HCEC 1CT (cell line): ENCODE measurements around the gene ZNF862.
"Not testable (repeated sequence)": the region's sequence is repeated elsewhere in the genome, so short reads cannot be mapped to it uniquely, and the experiment has no call there.

Source experiments
- DNase-seq: peaks from one replicate; pipeline ENCODE4 v3.0.0-alpha.2; 2017

The ZNF862 gene

DNA sequence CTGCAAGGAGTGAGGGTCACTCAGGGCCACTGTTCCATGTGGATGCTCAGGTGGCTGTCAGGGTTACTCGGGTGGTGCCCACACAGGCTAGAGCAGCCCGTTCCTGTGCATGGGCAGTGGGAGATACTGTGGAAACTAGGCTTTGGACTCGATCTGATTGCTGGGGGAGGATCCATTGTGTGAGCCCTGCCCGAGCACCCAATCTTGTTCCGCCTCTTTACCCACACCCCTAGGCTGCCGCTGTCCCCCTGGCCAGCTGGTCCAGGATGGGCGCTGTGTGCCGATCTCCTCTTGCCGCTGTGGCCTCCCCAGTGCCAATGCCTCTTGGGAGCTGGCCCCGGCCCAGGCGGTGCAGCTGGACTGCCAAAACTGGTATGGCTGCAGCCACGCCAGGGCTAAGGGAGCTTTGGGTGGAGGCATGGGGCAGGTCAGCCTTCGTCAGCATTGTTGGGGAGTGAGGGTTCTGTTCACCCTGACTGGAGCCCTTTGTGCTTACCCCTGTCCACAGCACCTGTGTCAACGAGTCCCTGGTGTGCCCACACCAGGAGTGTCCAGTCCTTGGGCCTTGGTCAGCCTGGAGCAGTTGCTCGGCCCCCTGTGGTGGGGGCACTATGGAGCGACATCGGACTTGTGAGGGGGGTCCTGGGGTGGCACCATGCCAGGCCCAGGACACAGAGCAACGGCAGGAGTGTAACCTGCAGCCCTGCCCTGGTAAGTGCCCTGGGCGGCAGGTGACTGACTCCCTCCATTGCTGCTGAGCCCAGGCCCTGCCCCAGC, 12.4 kb upstream of the ZNF862 start:
- no peak for DNase-seq

DNA sequence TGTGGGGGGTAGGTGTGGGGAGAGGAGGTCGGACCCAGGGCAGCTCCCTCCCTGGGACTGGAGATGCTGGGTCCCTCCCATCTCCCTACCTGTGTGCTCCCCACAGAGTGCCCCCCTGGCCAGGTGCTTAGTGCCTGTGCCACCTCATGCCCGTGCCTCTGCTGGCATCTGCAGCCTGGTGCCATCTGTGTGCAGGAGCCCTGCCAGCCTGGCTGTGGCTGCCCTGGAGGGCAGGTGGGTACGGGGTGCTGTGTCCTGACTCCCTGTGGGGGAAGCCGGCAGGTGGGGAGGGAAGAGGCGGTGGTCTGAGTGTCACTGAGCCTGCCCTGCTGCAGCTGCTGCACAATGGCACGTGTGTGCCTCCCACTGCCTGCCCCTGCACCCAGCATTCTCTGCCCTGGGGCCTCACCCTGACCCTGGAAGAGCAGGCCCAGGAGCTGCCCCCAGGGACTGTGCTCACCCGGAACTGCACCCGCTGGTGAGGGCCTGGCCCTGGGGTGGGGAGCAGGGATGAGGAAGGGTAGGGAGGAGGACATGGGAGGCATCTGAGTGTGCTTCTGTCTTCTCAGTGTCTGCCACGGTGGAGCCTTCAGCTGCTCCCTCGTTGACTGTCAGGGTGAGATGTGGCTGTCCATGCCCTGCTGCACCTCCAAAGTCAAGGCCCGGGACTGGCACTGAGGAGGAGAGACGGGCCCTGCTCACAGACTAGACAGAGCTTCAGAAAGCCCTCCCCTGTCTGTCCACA, 11.7 kb upstream of the ZNF862 start:
- no peak for DNase-seq

DNA sequence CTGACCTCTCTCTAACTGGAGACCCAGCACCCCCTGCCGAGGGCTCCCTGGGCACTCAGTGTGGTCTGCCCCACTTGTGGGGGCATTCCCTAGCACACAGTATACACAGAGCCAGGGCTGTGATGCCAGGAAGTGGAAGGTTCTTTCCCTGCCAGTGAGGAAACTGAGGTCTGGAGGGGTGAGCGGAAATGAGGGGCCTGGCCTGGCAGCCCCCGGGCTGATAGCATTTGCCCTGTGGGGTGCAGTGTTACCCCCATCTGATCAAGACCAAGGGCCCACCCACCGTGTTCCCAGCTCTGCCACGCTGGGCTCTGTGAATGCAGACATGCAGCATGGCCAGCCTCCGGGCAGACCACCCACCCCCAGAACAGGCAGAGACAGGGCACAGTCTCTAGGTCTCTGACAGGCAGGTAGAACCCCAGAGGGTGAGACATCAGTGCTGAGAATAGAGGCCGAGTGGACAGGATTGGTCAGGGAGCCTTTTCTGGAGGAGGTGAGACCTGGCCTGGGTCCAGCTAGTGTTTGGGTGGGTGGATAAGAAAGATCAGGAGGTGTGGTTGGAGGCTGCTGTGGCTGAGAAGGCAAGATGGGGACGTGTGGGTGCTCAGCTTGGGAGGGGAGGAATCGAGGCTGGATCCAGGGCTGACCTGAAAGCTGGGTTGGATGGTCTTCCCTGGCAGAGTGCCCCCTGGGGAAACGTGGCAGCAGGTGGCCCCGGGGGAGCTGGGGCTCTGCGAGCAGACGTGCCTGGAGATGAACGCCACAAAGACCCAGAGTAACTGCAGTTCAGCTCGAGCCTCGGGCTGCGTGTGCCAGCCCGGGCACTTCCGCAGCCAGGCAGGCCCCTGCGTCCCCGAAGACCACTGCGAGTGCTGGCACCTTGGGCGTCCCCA, 10.8 kb upstream of the ZNF862 start:
- DNase-seq: no peak

DNA sequence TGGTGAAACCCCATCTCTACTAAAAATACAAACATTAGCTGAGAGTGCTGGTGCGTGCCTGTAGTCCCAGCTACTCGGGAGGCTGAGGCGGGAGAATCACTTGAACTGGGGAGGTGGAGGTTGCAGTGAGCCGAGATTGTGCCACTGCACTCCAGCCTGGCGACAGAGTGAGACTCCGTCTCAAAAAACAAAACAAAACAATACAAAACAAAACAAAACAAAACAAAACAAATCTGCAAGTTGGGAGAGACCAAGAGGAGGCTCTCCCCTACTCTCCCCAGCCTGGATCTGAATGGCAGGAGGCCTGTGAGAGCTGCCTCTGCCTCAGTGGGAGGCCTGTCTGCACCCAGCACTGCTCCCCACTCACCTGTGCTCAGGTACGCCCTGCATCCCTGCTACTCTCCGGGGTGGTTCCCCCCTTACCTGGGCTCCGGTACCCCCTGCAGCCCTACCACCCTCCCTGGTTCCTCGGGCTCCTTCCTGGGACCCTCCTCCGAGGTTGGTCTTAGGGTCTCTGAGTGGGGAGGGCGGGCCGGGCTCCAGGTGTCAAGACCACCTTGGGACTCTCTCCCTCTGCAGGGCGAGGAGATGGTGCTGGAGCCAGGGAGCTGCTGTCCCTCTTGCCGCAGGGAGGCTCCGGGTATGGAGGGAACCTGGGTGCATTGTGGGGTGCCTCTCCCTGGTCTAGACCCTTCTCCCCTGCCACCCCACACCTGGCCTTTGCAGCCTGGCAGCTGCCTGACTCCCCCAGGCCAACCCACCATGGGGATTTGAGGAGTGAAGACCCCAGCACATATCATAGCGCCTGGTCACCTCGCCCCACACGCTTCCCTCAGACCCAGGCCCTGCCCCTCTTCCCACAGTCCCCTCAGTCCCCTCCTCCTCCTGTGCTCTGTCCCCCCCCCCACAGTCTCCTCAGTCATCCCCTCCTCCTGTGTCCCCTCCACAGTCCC, 9.5 kb upstream of the ZNF862 start:
- no peak for DNase-seq

DNA sequence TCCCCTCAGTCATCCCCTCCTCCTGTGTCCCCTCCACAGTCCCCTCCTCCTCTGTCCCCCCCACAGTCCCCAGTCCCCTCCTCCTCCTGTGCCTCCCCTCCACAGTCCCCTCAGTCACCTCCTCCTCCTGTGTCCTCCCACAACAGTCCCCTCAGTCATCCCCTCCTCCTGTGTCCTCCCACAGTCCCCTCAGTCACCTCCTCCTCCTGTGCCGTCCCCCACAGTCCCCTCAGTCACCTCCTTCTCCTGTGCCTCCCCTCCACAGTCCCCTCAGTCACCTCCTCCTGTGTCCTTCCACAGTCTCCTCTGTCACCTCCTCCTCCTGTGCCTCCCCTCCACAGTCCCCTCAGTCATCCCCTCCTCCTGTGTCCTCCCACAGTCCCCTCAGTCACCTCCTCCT, 7.6 kb upstream of the ZNF862 start:
- DNase-seq: not testable (repeated sequence)

DNA sequence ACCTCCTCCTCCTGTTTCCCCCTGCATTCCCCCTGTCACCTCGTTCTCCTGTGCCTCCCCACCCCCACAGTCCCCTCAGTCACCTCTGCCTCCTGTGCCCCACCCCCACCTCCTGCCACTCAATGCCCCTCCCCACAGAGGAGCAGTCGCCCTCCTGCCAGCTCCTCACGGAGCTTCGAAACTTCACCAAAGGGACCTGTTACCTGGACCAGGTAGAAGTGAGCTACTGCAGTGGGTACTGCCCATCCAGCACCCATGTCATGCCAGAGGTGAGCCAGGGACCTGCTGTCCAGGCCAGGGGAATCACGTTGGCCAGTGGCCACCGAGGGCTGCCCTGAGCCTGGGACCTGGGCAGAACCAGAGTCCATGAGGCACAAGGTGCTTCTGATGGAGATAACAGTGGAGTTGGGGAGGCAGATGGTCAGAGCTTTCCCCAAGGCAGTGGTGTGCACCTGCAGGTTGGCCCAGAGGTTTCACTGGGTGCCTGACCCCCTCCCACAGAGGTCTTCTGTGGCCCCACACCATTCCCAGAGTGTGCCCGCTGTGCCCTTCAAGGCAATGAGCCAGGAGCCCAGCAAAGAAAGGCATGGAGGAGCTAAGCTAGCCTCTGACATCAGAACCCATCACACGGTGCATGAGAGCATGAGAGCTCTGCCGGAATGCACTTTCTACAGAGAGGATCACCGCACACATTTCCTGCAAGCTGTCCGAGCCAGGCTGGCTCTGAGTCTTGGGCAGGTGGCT, 7.0 kb upstream of the ZNF862 start:
- DNase-seq: no peak

DNA sequence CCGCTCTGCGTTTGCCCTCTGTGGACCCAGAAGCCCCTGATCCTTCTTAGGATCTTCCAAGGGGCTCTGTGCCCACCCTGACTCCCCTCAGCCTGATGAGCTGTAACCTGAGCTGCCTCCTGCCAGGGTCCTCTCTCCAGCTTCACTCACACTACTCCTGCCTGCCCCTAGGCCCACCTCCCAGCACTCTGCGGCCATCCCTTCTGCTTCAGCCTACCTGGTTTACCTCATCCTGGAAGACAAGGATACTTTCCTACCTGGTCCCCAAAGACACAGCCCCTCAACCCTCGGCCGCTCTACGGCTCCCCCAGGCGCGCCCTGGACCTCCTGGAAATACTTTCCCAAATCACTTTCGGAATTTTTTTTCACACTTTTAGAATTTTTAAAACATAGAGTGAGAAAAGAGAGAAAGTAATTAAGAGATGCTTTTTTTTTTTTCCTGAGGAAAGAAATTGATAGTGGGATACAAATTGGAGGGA, 6.4 kb upstream of the ZNF862 start:
- DNase-seq: no peak

DNA sequence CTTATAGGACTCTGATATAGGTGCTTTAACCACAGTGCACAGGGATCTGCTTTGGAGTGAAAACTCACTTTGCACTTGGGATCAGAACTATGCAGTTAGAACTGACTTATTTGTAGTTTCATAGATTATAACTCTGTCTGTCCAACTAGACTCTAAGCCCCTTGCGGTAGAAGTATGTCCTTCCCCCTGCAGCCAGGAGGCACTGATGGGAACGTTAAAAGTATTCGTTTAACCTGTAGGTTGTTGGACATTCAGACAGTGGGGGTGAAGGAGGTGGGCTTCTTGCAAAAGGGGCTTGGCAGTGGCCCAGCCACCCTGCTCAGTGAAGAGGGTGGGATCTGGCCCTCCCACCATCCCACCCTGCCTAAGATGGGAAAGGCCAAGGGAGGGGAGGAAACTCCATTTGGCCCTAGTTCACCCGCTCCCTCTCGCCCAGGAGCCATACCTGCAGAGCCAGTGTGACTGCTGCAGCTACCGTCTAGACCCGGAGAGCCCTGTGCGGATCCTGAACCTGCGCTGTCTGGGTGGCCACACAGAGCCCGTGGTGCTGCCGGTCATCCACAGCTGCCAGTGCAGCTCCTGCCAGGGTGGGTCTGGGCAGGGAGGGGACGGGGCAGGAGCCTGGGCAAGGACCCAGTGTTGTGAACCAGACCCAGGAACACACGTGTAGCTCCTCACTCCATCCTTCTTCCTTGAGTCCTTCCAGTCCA, 5.7 kb upstream of the ZNF862 start:
- DNase-seq: no peak

DNA sequence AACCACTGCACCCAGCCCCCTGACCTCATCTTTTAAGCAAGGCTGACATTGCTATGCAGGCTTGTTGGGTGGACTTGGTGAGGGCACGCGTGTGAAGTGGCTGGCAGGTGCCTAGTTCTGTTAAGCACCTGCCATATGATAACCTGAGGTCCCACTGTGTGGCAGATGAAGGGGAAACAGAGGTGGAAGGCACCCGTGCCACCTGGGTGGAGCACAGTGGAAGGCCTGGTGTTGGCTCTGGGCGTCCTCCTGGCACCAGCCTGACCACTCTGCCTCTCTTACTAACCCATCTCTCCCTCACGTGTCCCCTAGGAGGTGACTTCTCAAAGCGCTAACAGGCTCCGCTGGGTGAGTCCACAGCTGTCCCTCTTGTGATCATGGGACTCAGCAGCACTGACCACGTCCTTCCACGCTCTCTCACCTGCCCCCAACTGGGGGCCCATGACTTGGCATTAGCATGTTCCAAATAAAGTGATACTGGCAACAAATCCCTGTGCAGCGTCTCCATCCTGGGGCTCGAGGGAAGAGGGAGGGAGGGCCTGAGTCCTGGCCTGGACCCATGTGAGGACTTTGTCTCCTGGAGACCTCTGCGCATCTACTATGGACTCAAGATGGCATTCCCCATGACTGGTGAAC, 4.6 kb upstream of the ZNF862 start:
- no peak for DNase-seq

DNA sequence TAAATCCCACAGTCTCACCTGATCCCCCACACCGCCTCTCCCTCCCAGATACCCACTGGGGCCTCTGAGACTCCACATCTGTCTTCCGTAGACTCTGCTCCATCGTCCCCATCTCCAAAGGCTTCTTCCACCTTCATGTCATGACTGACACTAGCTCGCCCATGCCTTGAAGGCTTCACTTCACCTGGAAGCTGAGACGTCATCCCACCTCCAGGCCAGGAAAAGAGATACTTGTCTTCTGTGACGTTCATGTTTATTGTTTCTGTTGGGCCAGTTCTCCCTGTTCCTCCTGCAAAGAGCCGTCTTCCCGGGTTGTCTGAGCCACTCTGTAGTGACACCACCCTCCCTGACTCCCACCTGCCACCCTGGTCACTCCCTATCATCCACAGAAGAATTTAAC, 3.6 kb upstream of the ZNF862 start:
- no peak for DNase-seq

DNA sequence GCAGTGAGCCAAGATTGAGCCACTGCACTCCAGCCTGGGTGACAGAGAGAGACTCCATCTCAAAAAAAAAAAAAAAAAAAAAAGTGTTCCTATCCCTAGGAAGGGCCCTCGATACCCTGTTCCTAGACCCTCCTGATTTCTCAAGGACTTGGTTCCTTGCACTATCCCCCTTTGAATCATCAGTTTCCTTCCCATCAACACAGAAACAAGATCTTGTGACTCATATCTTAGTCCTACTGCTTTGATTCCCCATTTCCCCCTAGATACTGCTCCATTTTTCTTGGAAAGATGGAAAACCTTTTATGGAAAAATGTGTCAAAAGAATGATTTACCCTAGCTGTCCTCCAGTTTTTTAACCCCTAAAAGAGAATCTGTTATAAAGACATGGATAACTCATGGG, 1.7 kb upstream of the ZNF862 start:
- no peak for DNase-seq

DNA sequence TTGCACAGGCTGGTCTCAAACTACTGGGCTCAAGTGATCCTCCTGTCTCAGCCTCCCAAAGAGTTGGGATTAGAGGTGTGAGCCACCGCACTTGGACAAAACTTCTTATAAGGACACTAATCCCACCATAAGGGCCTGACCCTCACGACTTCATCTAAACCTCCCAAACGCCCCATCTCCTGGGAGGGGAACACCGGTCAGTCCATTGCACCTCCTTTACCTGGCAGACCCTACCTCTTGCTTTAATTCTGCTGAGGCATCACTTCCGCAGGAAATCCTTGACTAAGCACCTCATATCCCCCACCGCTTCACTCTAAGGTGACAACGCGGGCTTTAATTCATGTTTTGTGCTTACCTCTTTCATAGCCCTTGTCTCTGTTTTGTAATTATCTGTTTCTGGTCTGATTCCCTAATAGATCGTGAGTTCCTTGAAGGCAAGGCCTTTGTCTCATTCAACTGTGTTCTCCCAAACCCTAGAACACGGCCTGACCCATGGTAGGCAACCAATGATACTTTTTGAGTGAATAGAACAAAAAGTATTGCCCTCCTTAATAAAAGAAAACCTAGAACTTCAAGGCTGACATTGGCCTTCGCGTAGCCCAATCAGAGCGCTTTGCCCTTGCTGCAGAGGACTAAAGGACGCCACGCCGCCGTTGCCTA, 481 bp upstream of the ZNF862 start:
- no peak for DNase-seq

DNA sequence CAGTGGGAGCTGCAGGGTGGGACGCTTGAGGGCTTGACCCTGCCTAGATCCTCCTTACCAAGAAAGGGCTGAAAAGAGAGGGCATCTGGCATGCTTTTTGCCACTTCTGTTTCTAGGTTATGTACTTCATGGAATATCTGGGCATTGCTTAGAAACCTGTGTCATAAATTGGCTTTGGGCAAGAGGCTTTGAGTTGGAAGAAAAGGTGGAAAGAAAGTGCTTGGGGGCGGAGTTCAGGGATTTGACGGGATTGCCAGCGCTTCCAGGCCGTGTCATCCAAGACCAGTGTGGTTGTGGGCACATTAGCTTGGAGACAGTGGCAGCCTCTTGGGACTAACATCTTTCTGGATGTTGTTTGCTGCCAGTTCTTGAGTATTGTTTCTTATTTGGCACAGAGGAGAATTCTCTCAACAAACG, 825 bp downstream of the ZNF862 start:
- peak; percentile 11 for DNase-seq

DNA sequence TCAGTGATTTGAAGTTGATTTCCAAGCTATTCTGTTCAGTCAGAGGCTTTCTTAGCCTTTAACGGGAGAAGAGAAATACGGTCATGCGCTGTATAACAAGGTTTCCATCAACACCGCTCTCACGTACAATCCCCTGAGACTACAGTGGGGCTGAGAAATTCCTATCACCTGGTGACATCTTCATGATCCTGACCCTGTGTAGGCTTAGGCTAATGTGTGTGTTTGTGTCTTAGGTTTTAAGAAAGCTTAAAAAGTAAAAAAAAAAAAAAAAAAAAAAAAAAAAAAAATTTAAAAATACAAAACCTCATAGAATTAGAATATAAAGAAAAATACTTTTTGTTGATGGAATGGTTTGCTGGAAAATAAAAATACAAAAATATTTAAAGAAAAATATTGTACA, 1.8 kb downstream of the ZNF862 start:
- no peak for DNase-seq

DNA sequence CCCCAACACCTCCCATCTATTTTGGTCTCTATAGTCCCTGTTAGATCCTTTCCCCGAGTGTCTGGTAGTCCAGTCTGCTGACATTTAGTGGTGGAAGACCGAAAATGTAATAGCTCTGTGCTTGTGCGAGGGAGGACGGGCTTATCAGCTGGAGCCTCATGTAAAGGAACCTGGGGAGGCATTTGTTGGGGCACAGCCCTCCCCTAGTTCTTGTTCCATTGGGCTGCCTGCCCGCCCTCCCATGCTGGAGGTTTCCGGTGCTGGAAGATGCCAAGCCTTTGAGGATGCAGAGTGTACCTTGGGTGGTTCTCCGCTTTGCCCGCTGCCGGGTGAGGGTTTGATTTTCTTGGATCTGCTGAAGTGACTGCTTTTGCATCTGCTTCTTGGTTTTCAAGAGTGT, 5.4 kb downstream of the ZNF862 start:
- DNase-seq: no peak

DNA sequence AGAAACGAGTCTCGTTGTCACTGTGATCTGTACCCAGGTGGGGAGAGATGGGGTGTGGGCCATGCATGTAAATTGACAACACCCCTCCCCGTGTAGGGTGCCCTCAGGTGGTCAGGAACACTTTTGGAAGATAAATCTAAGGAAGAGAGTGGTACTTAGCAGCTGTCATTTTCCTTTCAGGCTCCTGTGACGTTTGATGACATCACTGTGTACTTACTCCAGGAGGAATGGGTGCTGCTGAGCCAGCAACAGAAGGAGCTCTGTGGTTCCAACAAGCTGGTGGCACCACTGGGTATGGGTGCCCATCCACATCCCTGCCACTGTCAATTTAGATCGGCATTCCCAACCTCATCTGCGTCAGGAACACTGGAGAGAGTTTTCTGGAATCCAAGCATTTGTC, 6.3 kb downstream of the ZNF862 start:
- no peak for DNase-seq

DNA sequence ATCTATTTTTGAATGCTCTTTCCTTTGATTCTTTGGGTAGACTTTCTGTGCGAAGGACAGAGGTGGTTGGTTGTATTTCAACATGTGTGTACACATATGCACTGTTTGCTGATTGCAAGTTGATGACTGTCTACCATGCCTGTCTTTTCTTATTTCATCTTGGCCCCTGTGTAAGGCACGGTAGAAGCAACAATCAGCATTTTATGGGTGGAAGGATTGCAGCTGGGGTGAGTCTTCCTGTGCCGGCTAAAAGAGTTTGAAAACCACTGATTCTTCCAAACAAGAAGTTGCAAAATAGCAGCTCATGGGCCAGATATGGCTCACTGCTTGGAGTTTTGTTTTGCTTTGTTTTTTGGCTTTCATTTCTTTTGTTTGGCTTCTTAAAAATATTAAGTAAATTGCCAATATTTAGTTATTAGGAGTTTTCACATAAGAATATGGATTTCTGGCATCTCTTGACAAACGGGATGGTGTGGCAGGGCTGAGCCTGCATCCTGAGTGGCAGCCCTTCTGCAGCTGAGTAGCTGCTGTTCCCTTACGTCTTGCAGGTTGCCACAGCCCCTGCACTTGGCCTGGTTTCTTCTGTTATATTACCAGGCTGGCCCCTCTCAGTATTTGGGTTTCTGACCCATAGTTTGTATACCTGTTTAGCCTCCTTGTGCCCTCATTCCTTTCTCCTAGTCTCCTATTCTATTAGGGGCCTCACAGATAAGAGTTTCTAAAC, 7.2 kb downstream of the ZNF862 start:
- DNase-seq: no peak

DNA sequence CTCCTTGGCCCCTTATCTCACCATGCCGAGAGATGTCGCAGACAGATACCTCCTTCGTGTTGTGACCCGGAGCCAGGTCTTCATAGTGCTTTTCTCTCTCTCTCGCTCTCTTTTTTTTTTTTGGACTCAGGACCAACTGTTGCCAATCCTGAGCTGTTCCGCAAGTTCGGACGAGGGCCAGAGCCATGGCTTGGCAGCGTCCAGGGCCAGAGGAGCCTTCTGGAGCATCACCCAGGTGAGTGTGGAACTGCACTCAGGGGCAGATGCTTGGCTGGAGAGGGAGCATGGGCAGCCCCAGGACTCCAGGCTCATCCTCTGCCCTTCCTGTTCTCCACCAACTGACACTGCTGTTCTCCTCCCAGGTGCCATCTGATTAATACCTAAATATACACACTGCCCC, 7.8 kb downstream of the ZNF862 start:
- no peak for DNase-seq

DNA sequence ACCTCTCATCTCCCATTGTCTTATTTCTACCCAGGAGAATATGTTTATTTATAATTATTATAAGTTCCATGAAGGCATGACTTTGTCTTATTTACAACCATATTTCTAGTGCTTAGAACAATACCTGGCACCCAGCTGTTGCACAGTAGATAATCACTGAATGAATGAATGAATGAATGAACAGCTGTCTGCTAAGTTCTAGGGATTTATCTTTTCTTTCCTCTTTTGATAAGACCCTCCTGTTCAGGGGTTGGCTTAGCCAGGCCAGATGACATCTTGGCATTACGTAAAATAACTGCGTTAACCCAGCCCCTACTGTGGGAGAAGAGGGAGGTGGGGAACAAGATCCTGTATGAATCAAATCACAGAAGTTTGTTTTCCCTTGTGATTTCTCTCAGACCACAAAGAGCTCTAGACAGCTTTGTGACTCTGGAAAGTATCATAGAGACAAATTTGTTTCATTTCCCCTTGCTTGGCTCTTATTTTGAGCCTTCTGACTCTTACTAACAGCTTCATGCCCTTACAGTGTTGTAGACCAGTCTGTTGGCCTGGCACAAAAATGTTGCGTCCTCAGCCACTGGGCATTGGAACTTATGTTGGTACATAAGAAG, 8.4 kb downstream of the ZNF862 start:
- no peak for DNase-seq
